Stimulated activated CD8-positive, alpha-beta memory T cell treated with anti-CD3 and anti-CD28 coated beads, Interleukin-4, amount 100 ng/mL, for 4 hours (primary cell): ENCODE measurements around the gene ZNF664.

ENCODE experiments used
- DNase-seq, 2 donors: peaks; one replicate each; pipeline ENCODE4 v3.0.0-alpha.2; 2020; ENCODE audit warnings: low read depth in 2 of 2, low spot score in 1 of 2

Gene ZNF664

GRCh38 chr12:123957196-123957595 is 15.8 kb upstream of the ZNF664 start:
- no peak for DNase-seq

DNA sequence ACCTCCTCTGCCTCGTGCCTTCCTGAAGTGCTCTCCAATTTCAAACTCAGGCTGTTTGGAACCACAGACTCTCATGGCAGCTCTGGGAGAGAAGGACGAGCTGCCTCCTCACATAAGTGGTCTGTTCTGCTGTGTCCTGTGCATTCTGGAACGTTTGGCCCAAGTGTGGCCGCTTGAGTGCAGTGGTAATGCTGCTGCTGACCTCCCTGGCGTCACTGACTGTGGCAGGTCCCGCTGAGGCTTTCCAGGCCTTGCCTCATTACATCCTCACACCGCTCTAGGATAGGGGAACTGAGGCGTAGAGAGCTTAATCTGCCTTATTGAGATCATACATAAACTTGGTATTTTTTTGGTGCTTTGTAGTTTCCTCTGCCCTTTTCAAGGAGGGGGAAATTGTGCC is 14.6 kb upstream of the ZNF664 start:
- DNase-seq, result no peak

DNA sequence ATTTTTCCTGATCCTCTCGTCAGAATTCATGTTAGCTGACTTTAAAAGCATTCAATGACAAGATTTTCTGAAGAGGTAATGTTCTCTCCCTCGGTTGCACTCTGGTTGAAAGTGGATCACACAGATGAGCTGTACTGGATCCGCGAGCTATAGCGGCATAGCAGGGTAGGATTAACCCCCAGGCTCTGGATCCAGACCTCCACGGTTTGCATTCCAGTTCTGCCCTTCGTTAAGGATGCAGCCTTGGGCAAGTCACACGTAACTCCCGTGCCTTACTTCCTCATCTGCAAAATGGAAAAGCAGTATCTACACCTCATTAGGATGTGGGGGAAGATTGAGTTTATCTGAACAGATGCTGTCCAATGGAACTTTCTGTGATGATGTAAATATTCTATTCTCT is 14.1 kb upstream of the ZNF664 start:
- no peak for DNase-seq

GRCh38 chr12:123960029-123960735 is 12.8 kb upstream of the ZNF664 start:
- no peak for DNase-seq

DNA sequence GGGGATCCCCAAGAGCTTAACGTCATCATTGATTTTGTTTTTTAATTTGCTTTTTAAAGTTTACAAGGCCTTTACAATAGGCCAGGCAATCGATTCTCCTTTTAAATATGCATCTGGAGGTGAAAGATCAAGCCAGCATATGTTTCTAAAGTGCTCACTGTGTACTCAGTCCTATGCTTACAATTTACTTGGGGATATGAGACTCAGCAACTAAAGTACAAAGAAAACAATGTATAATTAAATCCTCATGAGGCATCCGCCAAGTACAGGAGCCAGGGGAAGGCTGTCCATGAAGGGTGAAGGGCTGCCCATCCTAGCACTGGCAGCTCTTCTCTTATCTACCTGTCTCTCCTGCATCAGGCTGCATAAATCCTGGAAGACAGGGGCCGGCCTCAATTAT is 12.2 kb upstream of the ZNF664 start:
- DNase-seq, result no peak

GRCh38 chr12:123961585-123962345 is 11.2 kb upstream of the ZNF664 start:
- no peak for DNase-seq

GRCh38 chr12:123962513-123962912 is 10.5 kb upstream of the ZNF664 start:
- no peak for DNase-seq

- no peak for DNase-seq
These were observed 9.2 kb upstream of the ZNF664 start for GRCh38 chr12:123963821-123964220.

- no peak for DNase-seq
These were observed 7.6 kb upstream of the ZNF664 start for GRCh38 chr12:123965382-123965781.

- DNase-seq, result no peak
These were observed 6.4 kb upstream of the ZNF664 start for GRCh38 chr12:123966596-123966995.

DNA sequence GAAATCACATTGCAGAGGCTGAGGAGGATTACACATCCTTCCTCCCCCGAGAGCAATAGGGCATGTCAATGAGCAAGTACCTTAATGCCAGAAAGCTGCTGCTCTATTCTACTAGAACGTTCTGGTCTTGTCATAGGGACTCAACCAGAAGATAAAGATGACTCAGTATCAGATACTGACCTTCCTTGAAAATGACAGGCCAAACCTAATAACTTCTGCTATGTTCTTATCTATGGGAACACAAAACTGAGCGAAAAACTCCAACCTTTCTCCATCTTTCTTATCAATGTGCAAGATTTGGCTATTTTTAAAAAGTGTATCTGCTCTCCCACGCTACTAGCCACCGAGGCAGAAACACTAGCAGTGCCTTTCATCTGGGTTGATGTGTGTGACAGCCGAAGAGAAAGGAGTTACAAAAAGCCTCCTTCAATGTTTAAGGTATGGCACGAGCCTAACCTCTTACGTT is 5.9 kb upstream of the ZNF664 start:
- no peak for DNase-seq

GRCh38 chr12:123971449-123971769 is 1.6 kb upstream of the ZNF664 start:
- DNase-seq, result no peak

GRCh38 chr12:123971770-123972456 is 1.1 kb upstream of the ZNF664 start:
- DNase-seq, result no peak

DNA sequence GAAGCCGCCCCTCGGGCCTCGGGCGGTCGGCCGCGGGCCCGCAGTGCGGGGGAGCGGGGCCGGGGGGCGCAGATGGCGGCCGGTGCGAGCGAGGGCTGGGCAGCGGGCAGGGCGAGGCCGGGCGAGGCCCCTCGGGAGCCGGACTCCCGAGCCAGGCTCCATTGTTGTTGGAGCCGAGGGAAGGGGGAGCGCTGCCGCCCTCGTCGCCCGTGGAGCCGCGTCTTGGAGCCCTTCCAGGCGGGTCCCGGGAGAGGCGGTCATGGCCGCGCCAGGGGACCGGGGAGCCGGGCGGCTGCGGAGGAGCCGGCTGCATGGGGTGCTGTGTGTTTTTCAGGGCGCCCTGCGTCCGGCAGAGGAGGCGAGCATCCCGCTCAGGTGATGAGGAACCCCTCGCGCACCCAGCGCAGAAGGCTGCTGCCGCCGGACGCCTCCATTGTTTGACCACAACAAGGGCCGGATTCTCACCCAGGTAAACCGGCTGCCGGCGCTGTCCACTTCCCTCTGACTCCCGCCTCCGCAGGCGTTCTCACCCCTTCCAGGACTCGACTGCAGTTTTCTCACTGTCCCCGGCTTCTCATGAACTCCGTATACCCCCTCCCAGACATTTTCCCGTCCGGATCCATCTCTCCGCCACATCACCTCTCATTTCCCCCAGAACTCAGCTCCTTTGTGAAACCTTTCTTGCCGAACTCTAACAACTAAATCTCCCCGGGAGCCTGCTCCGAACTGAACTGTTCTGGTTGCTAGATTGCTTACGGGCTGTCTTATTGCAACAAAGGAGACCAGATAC is 732 bp downstream of the ZNF664 start:
- DNase-seq, result no peak

DNA sequence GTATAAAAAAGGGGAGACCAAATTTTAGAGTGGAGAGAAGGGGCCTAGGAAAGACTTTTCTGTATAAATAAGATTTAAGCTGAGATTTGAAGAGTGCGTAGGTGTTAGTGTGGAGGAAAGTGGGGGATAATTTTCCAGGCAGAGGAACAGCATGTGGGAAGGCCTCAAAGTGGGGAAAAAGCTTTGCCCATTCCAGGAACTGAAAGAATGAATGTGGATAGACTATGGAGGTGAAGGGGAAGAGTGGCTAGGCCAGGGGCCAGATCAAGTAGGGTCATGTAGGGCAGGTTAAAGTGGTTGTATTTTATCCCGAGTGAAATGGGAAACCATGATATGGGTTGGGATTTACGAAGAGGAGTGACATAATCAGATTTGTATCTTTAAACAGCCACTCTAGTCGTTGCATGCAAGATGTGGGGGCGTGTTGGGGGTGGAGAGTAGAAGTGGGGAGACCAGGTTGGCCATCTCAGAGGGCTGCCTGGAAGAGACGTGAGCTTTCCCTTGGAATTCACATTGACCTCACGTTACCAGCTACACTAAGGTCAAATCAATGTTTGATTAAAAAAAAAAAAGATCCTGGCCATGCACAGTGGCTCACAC is 3.3 kb downstream of the ZNF664 start:
- DNase-seq, result no peak

- DNase-seq, result no peak
These were observed 6.6 kb downstream of the ZNF664 start for GRCh38 chr12:123979566-123979965.

DNA sequence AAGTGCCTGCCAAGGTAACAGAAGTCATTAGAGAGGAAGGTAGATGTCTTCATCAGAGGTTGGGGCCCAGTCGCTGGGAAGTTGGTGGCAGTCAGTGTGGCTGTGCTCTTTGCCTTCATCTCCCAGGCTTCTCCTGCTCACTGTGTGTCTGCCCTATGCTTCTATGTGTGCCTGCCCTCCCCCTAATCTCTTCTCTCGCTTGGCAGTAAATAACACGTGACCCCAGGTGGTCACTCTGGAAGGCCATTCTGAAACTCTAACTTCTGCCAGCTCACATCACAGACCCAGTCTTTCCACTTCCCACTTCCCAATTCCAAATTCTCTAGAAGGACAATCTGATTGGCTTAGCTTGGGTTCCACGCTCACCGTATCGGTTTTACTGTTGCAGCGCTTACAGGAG is 9.3 kb downstream of the ZNF664 start:
- DNase-seq, result no peak

GRCh38 chr12:123983822-123984485 is 10.9 kb downstream of the ZNF664 start:
- DNase-seq, result no peak

DNA sequence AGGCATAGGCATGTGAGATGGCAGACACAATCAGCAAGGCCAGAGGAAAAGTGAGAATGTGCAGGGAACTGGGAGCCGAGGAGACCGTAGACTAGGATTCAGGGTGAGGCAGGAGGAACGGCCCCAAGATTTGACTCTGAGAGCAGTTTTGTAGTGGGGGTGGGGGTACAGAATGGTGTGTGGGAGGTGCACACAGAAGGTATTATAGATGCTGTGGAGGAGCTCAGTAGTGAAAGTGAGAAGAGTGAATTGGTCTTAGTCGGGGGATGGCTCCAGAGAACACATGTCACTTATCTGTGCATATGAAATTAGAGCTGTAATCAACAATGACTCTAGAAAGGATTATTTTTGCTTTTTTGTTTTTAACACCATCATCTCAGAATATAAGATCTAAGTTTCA is 11.9 kb downstream of the ZNF664 start:
- no peak for DNase-seq

- DNase-seq, result no peak
These were observed 13.5 kb downstream of the ZNF664 start for GRCh38 chr12:123986374-123986965.
